Stimulated activated CD8-positive, alpha-beta memory T cell treated with anti-CD3 and anti-CD28 coated beads, Interleukin-4, amount 100 ng/mL, for 1 hour (primary cell): ENCODE results near the gene CYP4B1.

Experiments
- DNase-seq, 2 donors: peaks; one replicate each; pipeline ENCODE4 v3.0.0-alpha.2; 2020; ENCODE audit warnings: low read depth in 2 of 2, low spot score in 1 of 2

CYP4B1 gene

DNA sequence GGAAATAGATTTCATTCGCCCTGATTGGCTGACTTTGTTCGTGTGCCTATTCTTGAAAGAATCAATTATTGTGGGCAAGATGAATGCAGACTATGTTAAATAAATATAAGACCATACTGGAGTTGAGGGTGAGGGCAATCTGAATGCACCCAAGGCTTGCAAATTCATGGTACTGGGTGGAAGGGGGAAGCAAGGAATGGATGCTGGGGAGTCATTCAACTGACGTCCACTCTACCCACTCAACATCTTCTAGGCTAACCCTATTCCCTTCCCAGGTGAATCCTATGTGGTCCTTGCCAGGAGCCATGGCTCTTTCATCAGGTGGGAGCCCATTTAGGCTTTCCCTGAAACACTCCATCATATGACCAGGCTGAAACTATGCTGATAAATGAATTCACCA lies 5.7 kb upstream of the CYP4B1 start:
- DNase-seq: no peak

DNA sequence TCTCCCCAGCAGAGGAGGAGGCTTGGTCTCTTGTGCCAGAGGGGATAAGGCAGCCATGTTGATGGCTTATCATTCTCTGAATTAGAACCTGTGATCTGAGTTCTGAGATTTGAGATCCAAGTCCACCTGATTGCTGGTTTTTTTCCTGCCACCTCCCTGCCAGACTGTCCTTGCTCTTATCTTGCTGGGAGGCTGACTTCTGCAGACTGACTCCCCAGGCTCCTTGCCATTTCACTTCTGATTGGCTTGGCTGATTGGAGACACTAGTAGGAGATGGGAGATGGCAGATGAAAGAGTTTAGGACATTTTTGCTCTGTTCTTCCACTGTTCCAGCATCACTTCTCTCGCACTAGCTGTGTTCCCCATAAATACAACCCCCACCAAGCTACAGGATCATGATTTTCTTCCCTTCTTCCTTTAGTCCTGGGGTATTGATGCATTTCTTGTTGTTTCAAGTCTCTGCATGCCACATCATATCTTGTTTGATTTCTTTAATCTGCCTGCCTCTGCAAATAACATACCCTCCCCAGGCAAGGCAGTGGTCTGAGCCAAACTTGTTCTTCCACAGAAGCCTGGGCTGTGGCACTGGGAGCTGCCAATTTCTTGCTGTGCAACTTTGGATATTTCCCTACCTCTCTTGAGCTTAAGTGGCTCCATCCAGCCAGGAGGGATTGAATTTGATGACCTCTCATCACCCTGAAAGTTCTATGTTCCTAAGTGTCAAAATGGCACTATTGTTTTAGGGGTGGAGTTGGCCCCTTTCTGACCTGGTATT lies 963 bp upstream of the CYP4B1 start:
- no peak for DNase-seq

DNA sequence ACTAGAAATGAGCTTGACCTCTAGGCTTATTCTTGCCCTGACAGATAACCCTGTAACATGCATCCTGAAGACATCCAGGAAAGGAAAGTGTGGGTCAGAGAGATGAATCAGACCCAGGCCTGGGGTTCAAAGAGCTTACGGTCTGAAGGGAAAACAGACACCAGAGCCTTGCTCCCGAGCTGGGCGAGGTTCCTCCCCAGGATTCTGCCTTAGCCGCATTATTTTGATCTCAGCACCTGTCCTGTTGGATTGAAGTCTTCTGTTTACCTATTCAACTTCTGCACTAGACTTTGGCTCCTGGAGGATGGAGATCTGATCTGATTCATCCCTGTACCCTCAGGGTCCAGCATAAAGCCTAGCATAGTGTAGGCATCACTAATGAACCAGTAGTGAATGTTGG lies 1.9 kb downstream of the CYP4B1 start:
- DNase-seq: no peak

DNA sequence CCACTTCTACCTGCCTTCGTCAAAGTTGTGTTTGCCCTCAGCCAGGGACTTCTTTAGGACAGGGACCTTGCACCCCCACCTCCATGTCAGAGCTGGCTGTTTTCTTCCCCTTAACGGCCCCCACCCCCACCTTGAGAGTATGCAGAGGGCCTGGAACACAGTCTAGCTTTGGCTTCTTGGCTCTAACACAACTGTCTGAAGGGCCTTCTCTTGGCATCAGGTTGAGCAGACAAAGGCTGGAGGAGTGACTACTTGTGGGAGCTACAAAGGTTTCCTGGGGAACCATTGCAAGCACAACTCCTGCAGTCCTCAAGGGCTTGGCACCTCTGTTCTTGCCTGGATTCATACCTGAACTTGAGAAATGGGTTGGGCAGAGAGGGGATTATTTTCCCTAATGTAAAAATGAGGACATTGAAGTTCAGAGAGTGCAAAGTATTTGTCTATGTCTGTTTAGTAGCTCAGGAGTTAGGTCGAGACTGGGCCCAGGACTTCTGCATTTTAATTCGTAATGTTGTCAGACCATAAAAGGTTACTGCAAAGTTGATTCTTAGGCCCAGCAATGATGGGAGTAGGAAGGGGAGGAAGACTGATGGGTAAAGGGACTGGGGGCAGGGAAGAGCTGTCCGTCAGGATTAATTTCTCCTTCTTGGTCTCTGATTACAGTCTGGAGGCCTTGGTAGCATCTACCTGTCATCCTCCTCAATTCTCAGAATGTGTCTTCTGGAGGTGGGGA lies 2.6 kb downstream of the CYP4B1 start:
- no peak for DNase-seq

DNA sequence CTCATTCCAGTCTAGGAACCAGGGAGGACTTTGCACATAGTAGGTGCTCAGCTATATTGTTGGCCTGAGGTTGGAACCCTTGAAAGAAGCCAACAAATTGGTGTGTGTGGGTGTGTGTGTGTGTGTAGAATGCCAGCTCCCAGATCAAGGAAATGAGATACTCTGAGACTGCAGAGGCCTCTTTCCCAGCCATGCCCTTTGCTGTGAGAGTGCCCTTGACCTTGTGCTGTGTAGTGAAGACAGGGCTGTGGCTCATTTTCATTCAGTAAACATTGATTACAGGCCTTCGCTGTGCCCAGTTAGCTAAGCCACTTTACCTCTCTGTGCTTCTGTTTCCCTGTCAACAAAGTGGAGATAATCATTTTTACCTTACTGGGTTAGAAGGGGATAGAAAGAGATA lies 3.2 kb downstream of the CYP4B1 start:
- no peak for DNase-seq

DNA sequence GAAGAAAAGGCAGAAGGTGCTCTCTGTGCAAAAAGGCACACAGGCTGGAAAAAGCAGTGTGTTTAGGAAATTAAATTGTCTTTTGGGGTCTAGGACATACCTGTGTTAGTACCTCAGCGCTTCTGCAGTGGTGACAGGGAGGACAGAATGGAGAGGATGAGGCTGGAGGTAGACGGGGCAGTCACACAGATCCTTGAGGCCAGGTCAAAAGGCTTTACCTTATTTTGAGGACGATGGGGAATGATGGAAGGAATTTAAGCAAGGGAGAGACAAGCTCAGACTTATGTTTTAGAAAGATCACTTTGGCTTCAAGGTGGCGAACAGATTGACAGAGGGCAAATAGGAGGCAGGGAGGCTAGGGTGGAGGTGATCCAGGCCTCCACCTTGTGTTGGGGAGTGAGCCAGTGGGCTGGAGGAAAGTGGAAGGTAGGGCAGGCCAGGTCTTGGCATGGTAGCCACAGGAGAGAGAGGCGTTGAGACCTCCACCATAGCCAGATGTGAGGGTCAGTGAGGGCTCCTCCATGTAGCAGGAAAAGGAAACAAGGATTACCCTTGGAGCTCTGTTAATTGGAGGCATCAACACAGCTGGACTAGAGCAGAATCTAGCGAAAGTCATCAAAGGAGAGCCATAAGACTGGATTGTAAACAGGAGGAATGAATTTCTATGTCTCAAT lies 4.2 kb downstream of the CYP4B1 start:
- no peak for DNase-seq

DNA sequence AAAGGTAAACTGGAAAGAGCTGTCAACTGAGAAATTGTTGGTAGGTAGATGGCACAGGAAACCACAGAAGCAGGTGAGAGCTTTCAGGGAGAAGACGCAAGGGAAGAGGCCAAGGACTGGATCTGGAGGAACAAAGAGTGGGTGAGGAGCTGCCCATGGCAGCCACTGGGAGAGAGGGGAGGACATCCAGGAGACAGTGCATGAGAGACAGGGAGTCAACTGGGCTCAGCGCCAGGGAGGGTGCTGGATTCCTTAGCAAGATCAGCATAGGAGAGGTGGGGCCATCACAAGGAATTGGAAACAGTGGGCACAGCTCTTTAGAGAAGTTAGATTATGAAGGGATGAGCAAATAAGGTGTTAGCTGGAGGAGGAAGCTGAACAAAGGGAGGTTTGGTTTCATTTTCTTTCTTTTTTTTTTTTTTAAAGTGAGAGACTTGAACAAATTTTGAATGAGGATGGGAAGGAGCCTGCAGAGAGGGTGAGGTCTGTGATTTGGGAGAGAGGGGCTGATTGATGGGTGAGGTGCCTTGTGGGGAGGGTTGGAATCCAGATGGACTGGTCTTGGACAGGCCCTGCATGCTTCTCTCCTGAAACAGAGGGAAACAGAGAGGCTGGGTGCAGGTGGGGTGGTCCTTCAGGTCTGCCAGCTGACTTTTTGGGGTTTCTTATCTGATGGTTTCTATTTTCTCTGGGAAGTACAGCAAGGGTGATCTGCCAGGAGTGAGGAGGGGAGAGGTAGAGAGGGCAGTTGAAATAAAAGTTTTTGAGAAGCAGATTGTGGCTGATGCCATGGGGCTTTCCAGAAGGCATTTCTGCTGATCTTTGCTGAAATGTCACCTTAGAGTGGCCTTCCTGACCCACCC lies 5.4 kb downstream of the CYP4B1 start:
- DNase-seq: no peak

DNA sequence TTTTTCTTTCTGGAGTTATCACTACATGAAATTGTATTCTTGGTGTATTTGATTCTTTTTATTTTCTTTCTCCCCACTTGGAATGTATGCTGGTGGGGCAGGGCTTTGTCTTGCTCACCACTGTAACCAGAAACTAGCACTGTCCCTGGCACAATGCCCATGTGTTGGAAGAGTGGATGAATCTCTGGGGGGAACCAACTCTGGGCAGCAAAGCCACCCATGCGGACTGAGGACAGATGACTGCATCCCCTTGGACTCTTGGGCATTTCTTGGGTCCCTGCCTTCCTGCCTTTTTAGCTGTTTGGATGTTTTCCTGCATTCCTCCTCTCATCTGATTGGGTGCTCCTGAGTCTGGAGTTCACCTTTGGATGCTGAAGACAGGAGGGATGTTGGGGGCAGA lies 6.1 kb downstream of the CYP4B1 start:
- DNase-seq: no peak

DNA sequence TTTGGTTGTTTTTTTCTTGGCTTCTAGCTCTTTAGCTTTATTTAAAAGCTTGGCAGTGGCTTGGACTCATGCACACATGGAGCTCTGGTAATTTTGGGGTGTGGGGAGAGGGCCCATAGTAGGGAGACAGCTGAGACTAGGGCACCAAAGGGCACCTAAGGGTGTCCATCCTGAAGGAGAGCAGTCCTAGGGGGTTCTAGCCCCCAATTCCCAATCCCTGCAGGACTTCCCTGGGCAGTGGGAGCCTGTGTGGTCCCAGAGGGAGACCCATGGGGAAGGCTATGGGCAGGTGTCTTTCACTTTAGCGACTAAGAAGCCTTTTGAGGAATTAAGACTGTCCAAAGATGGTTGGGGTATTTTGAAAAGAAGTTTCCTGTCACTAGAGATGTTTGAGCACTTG lies 6.9 kb downstream of the CYP4B1 start:
- no peak for DNase-seq

DNA sequence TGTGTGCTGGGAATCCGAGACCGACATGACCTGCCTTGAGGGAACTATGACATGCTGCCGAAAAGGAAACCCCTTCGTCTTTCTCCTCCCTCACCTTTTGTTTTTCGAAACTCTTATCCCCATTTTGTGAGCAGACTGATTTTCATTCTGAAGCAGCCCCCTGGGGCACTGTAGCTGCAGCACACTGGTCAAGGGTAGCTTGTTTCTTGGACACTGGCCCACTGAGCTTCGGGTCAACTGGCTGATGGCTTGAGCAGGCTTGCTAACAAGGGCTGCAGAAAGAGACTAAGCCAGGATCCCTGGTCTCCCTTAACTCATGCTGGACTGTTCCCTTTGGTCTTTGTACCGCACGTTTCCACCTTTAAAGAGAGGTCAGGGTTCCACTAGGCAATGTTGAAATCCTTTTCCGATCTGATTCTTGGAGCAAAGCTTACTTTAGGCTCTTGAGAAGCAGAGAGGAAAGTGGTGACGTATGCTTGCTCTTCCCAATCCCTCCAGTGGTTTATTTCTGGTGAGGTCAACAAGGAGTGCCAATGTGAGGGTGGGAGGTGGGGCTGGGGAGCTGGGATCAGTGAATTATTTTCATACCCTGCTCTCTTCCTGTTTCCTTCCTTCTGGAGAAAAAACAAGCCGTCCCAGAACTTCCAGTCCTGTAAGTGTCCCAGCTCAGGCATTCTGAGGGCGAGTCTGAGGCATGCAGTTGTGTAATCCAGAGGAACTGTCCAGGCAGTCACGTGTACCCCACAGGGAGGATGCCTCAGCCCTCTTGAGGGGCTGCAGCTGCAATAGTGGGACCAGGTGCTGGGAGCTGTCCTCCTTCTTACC lies 7.6 kb downstream of the CYP4B1 start:
- DNase-seq: no peak

DNA sequence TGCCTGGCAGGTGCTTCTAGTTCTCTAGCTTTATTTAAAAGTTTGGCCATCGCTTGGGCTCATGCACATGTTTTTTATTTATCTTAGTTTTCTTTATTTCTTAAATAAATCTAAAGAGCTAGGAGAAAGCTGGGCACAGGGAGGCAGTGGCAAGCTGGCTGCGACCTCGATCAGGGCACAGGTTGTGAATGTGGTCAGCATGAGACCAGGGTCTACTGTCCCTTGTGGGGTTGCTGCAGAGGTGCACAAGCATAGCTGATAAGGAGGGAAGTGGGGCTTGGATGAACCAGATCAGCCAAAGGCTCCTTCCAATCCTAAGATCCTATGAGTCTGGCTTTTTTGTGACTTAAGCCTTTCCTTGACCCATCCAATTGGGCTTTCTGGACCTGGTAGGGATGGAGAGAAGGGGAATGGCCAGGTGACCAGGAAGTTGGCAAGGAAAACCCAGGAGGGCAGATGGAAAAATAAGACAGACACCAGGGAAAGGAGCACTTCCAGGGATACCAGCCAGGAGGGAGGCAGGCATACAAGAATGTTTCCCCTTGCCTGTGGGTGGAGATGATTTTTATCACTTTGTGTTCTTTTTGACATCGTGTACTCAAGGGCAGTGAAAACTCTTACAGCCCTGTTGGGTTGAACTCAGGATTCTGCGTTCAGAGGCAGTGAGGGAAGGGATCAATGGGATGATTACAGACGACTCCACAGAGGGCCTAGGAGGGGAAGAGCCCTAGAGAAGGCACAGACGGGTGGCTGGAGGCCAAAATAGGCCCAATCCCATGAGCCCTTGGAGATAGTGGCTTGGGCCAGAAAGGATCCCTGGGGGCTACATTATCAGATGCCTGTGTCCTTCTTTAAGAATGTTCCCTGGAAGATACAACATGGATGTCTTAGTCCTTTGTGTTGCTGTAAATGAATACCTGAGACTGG lies 8.5 kb downstream of the CYP4B1 start:
- no peak for DNase-seq

DNA sequence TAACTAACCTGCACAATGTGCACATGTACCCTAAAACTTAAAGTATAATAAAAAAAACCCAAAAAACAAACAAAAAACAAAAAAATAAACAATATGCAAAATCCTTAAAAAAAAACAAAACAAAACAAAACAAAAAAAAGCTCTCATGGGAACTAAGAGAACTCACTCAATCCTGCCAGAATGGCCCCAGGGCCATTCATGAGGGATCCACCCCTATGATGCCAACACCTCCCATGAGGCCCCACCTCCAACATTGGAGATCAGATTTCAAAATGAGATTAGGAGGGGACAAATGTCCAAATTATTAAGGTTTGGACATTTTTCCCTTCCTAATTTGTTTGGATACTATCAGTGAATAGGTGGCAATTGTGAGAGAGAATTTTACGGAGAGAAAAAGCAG lies 10.2 kb downstream of the CYP4B1 start:
- no peak for DNase-seq

DNA sequence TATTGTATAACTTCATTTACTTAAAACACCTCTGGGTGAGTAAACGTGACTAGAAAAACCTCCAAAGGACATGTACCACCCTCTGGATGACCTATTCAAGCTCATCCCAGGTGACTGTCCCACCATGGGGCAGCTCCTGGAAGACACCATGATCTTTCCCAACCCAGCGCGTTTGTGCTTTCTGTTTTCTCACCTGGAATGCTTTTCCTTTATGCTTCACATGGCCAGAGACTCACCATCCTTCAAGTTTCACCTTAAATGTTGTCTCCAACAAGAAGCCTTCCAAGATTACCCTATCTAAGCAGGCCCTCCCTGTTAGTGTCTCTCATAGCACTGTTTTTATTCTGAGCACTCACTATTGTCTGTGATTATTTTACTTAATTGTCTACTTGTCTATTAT lies 11.1 kb downstream of the CYP4B1 start:
- no peak for DNase-seq

DNA sequence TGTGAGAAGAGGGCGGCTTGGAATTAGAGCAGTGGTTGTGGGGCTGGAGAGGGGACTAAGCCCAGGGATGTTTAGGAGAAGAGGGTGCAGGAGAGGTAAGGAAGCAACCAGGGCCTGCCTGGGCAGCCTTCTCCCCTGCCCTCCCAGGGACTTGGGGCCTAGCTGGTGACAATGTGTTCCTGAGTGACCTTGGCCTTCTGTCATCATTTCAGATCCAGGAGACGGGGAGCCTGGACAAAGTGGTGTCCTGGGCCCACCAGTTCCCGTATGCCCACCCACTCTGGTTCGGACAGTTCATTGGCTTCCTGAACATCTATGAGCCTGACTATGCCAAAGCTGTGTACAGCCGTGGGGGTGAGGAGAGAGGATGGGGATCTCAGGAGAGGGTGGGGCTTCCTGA lies 11.8 kb downstream of the CYP4B1 start:
- no peak for DNase-seq

DNA sequence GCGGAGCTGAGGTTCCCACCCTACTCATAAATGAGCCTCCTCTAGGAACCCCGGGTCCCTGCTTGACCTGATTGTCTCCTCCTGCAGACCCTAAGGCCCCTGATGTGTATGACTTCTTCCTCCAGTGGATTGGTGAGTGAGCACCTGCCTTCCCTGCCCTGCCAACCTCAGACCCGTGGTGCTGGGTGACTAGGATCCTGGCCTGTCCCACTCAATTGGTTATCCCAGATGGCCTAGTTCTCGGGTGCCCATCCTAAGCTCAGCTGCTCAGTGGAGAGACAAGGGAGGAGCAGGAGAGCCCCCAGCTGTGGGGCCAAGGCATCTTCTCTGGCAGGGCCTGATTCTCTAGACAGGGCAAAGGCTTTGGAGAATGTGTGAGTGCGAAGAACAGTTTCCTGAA lies 12.2 kb downstream of the CYP4B1 start:
- no peak for DNase-seq

DNA sequence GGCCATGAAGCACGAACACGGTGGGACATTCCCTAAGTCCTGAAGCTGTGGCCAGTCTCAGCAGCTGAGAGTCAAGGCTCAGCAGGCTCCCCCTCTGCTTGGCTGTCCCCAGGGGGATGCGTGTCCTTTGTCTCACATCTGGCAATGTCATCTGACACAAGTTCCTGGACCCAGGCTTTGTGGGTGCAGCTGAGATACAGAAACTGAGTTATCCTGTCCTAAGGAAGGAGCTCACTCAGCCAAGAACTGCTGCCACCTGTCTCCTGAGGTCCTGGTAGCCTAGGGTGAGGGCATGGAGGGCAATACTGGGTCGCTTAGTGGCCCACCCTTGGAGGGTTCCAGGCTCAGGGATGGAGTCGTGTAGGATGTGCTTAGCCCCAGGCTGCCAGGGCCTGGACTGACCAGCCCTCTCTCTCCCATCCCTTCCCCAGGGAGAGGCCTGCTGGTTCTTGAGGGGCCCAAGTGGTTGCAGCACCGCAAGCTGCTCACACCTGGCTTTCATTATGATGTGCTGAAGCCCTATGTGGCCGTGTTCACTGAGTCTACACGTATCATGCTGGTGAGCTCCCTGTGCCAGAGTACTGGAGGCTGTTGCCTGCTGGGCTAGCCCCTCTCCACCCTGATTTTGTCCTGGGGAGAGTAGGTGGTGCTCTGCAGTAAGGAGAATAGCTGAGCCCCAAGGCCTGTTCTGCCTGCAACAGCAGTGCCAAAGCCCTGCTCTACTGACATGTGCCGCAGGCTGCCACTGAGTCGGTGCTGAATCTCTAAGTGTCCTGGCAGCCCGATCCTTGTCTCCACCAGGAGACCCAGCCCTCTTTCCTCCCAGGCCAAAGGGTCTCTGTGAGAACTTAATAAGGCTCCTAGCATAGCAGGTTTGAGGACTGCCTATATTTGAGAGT lies 13.5 kb downstream of the CYP4B1 start:
- no peak for DNase-seq

DNA sequence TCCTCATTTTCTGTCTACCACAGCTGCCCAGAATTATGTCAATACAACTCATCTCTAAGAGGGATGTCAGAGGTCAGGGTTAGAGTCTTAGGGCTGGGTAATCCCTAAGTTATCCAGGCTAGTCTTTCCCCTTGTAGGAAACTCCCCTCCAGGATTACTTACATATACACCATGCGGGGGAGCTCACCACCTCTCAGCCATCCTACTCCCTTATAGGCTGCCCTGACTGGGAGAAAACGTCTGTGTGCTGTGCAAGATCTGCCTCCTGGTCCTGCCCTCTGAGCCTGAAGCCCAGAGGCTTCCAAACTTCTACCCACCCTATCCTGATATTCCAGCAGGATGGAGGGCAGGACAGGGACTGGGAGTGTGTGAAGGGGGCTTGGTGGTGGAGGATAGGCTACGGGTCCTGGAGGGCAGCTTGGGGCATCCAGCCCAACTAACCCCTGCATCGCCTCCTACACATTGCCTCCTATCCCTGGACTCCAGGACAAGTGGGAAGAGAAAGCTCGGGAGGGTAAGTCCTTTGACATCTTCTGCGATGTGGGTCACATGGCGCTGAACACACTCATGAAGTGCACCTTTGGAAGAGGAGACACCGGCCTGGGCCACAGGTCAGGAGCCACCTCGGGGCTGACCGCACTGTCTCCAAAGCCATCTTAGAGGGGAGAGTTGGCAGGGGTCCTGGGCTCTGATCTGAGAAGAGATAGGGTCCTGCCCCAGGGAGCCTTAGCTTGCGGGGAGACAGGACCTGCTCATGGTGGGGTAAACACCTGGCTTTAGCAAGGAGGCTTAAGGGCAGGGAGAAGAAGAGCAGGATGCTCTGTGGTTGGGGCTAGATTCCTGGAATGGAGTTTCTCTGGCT lies 14.4 kb downstream of the CYP4B1 start:
- no peak for DNase-seq
